Measurements from ENCODE around the gene FCGR1A. TPM values are rescaled to one million over a fixed set of nuclear protein-coding genes. Genes with fewer than 3 reads are reported as not detected.
"Not testable (repeated sequence)": the region's sequence is repeated elsewhere in the genome, so short reads cannot be mapped to it uniquely, and the experiment has no call there.

The FCGR1A gene
- polyA plus RNA-seq: 1 to 10 TPM in 2 of 4 donors, under 1 TPM in 1, not detected in 1; 0.59 to 4.5 (median 1.9) TPM
- long read RNA-seq, donor 1: 0 reads
- long read RNA-seq, donor 2: 0 reads
- long read RNA-seq, donor 3: 0 reads
- long read RNA-seq, donor 4: 0 reads
- long read RNA-seq, donor 5: 0 reads
- long read RNA-seq, donor 6: 0 reads
- long read RNA-seq, donor 7: 0 reads
- long read RNA-seq, donor 8: 0 reads
- long read RNA-seq, donor 9: 0 reads
- long read RNA-seq, donor 10, partial matches to known transcripts: 0 of 1 reads
- long read RNA-seq, donor 10, other reads (novel, unspliced or antisense): 0 of 1 reads

DNA sequence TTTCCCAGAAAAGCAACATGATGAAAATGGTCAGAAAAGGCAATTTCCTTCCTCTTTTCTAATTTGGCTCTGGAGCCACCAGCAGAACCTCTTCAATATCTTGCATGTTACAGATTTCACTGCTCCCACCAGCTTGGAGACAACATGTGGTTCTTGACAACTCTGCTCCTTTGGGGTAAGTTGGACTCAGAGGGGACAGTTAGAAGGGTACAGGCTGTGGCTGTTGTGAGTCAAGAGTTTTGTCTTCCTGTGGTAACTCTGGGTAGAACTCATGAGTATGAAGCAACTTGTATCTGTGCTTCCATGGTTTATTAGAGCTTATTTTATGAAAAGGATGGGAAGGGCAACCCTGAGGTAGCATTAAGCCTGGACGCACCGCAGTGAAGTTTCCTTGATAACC, at the start of gene FCGR1A:
Gene FCGR1A, plus strand, starts transcription at position 95 of the 400 bp plus-strand sequence. Its CDS starts 50 bp downstream, at position 145.
- 60% methylated on average over 2 of the region's 2 CpGs; no CpG with 5 or more reads in 2 of the 3 donors for WGBS, 3 donors

DNA sequence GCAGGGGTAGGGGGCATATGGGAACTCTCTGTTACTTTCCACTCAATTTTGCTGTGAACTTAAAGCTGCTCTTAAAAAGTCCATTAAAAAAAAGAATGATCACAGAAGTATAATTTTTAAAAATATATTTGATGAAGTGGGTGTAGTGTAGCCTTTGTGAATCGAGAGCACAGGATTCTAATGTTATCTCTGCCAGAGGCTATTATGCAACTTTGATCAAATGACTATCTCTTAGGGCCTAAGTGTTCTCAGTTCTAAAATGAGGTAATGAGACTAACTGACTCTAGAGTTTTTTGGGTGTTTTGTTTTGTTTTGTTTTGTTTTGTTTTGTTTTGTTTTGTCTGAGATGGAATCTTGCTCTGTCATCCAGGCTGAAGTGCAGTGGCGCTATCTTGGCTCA, 49.7 kb upstream of the FCGR1A start:
- not testable (repeated sequence) for H3K27me3 ChIP-seq (ENCODE audit: control insufficient read depth in 3 of 3, insufficient read depth in 3 of 3, low read length in 3 of 3); DNase-seq; H3K4me1 ChIP-seq (ENCODE audit: control insufficient read depth in 3 of 3, insufficient read depth in 2 of 3, low read depth in 1 of 3, low read length in 2 of 3); H3K36me3 ChIP-seq (ENCODE audit: control insufficient read depth in 3 of 3, insufficient read depth in 2 of 3, low read depth in 1 of 3, low read length in 3 of 3); H3K9me3 ChIP-seq (ENCODE audit: control insufficient read depth in 2 of 2, insufficient read depth in 1 of 2, low read depth in 1 of 2, low read length in 1 of 2); FAIRE-seq; H3K4me3 ChIP-seq (ENCODE audit: low read depth in 1 of 3, low read length in 3 of 3); H3K27ac ChIP-seq (ENCODE audit: low read depth in 1 of 3, low read length in 2 of 3)
- WGBS, 3 donors: 88 to 100% (median 100%) methylated on average over 1 of the region's 2 CpGs

More for the DNA sequence above, at the start of gene FCGR1A:
- DNase-seq; FAIRE-seq; H3K4me3 ChIP-seq (ENCODE audit: low read depth in 1 of 3, low read length in 3 of 3); H3K27me3 ChIP-seq (ENCODE audit: control insufficient read depth in 3 of 3, insufficient read depth in 3 of 3, low read length in 3 of 3); H3K27ac ChIP-seq (ENCODE audit: low read depth in 1 of 3, low read length in 2 of 3); H3K4me1 ChIP-seq (ENCODE audit: control insufficient read depth in 3 of 3, insufficient read depth in 2 of 3, low read depth in 1 of 3, low read length in 2 of 3); H3K36me3 ChIP-seq (ENCODE audit: control insufficient read depth in 3 of 3, insufficient read depth in 2 of 3, low read depth in 1 of 3, low read length in 3 of 3); H3K9me3 ChIP-seq (ENCODE audit: control insufficient read depth in 2 of 2, insufficient read depth in 1 of 2, low read depth in 1 of 2, low read length in 1 of 2): not testable (repeated sequence)

GRCh38 chr1:149734692-149735091, 47.8 kb upstream of the FCGR1A start:
- FAIRE-seq: not testable (repeated sequence)

GRCh38 chr1:149740148-149740581, 42.3 kb upstream of the FCGR1A start:
- H3K9me3 ChIP-seq (ENCODE audit: control insufficient read depth in 2 of 2, insufficient read depth in 1 of 2, low read depth in 1 of 2, low read length in 1 of 2); H3K4me1 ChIP-seq (ENCODE audit: control insufficient read depth in 3 of 3, insufficient read depth in 2 of 3, low read depth in 1 of 3, low read length in 2 of 3); FAIRE-seq; H3K27me3 ChIP-seq (ENCODE audit: control insufficient read depth in 3 of 3, insufficient read depth in 3 of 3, low read length in 3 of 3); H3K27ac ChIP-seq (ENCODE audit: low read depth in 1 of 3, low read length in 2 of 3); H3K4me3 ChIP-seq (ENCODE audit: low read depth in 1 of 3, low read length in 3 of 3); H3K36me3 ChIP-seq (ENCODE audit: control insufficient read depth in 3 of 3, insufficient read depth in 2 of 3, low read depth in 1 of 3, low read length in 3 of 3): not testable (repeated sequence)
- WGBS, 3 donors: 8 to 14% (median 10%) methylated on average over 26 of the region's 26 CpGs
- peak; percentile 17 to 29 for DNase-seq

More at GRCh38 chr1:149734692-149735091, 47.8 kb upstream of the FCGR1A start:
- not testable (repeated sequence) for H3K36me3 ChIP-seq (ENCODE audit: control insufficient read depth in 3 of 3, insufficient read depth in 2 of 3, low read depth in 1 of 3, low read length in 3 of 3); DNase-seq; H3K4me3 ChIP-seq (ENCODE audit: low read depth in 1 of 3, low read length in 3 of 3); H3K4me1 ChIP-seq (ENCODE audit: control insufficient read depth in 3 of 3, insufficient read depth in 2 of 3, low read depth in 1 of 3, low read length in 2 of 3); H3K27me3 ChIP-seq (ENCODE audit: control insufficient read depth in 3 of 3, insufficient read depth in 3 of 3, low read length in 3 of 3); H3K27ac ChIP-seq (ENCODE audit: low read depth in 1 of 3, low read length in 2 of 3); H3K9me3 ChIP-seq (ENCODE audit: control insufficient read depth in 2 of 2, insufficient read depth in 1 of 2, low read depth in 1 of 2, low read length in 1 of 2)
- 80 to 92% (median 88%) methylated on average over 1 of the region's 1 CpG for WGBS, 3 donors

DNA sequence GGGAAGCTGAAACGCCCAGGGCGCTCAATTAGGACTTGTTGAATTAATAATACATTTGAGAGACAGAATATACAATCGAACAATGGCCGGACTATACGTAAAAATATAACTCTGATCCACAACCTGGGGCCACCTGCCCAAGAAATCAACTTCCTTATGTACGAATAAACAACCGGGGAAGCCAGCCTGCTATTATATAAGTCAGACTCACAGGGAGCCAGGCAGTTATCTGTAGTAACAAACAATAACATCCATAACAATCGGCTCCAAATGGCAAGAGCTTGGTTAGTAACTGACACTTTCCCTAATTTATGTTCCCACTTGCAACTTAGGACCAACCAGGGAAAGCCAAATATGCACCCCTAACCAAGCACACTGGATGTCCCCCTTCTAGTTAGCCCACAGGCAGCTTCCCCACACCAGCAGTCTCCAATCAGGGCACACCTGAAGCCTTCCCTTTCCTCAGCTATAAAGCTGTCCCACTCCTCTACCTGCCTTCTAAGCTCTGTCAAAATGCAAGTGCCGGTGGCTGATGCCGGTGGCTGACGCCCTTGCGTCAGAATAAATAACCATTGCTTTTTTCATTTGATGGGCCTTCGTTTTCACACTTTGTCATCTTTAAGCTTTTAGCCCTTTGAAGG, 41.8 kb upstream of the FCGR1A start:
- not testable (repeated sequence) for H3K9me3 ChIP-seq (ENCODE audit: control insufficient read depth in 2 of 2, insufficient read depth in 1 of 2, low read depth in 1 of 2, low read length in 1 of 2); DNase-seq; H3K4me1 ChIP-seq (ENCODE audit: control insufficient read depth in 3 of 3, insufficient read depth in 2 of 3, low read depth in 1 of 3, low read length in 2 of 3); H3K36me3 ChIP-seq (ENCODE audit: control insufficient read depth in 3 of 3, insufficient read depth in 2 of 3, low read depth in 1 of 3, low read length in 3 of 3); H3K4me3 ChIP-seq (ENCODE audit: low read depth in 1 of 3, low read length in 3 of 3); H3K27ac ChIP-seq (ENCODE audit: low read depth in 1 of 3, low read length in 2 of 3); FAIRE-seq; H3K27me3 ChIP-seq (ENCODE audit: control insufficient read depth in 3 of 3, insufficient read depth in 3 of 3, low read length in 3 of 3)
- WGBS, 3 donors: 16 to 25% (median 24%) methylated on average over 5 to 7 of the region's 13 CpGs

DNA sequence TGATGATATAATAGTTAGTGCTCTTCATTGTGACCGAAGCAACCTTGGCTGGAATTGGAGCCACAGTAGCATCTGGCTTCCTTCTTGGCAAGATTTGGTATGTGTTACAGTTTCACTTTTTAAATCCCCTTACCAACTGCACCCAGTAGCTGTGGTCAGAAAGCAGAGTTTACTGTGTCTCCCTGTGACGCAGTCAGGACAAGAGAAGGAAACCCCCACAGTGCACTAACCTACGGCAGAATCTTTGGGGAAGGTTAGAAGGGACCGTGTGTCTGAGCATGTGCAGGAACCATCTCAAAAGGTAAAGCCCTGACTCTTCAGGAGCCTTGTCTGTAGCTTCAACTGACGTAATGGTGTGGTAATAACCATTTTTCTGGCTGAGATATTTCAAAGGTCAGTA, 40.6 kb upstream of the FCGR1A start:
- H3K27me3 ChIP-seq (ENCODE audit: control insufficient read depth in 3 of 3, insufficient read depth in 3 of 3, low read length in 3 of 3); H3K36me3 ChIP-seq (ENCODE audit: control insufficient read depth in 3 of 3, insufficient read depth in 2 of 3, low read depth in 1 of 3, low read length in 3 of 3); H3K4me1 ChIP-seq (ENCODE audit: control insufficient read depth in 3 of 3, insufficient read depth in 2 of 3, low read depth in 1 of 3, low read length in 2 of 3); H3K9me3 ChIP-seq (ENCODE audit: control insufficient read depth in 2 of 2, insufficient read depth in 1 of 2, low read depth in 1 of 2, low read length in 1 of 2); DNase-seq; H3K4me3 ChIP-seq (ENCODE audit: low read depth in 1 of 3, low read length in 3 of 3); FAIRE-seq; H3K27ac ChIP-seq (ENCODE audit: low read depth in 1 of 3, low read length in 2 of 3): not testable (repeated sequence)
- 77 to 86% (median 80%) methylated on average over 1 to 2 of the region's 5 CpGs for WGBS, 3 donors

DNA sequence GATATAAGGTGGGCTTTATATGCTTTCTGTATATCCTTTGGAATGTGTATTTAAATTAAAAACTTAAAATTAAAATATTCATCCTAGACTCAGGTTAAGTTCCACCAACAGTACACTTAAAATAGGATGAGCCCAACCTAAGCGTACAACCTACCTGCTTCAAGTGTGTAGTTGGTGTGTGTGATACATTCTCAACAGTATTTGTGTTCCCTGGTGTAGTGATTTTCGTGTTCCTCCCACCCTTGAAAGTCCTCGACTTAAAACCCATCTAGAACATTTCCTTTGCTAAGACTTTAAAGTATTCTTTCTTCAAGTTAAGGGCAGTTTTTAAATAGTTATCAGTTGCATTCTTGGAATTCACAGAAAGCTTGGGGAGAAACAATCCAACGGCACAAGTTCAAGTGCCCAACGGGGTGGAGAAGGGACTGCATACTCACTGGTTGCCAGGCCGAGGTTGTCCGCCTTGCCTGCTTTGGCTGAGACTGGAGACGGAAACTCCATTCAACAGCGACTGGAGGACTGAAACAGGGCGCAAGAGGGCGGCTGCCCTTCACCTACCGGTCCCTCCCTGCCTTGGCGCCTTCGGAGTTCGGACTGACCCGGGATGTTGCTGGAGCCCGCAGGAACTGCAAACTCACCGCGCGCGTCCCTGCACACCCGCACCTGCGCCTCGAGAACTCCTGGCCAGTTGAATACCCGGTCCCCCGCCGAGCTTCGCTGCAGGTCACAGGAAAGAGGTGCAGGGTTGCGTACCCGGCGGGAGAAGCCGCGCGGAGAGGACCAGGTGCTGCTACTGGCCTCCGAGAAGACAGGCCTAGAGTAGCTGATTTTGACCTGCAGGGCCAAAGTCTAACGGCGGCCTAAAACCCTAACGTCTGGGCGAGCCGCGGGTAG, 35.8 kb upstream of the FCGR1A start:
- 16 to 30% (median 16%) methylated on average over 30 to 35 of the region's 41 CpGs for WGBS, 3 donors
- not testable (repeated sequence) for H3K4me1 ChIP-seq (ENCODE audit: control insufficient read depth in 3 of 3, insufficient read depth in 2 of 3, low read depth in 1 of 3, low read length in 2 of 3); FAIRE-seq; H3K27me3 ChIP-seq (ENCODE audit: control insufficient read depth in 3 of 3, insufficient read depth in 3 of 3, low read length in 3 of 3); H3K36me3 ChIP-seq (ENCODE audit: control insufficient read depth in 3 of 3, insufficient read depth in 2 of 3, low read depth in 1 of 3, low read length in 3 of 3); H3K4me3 ChIP-seq (ENCODE audit: low read depth in 1 of 3, low read length in 3 of 3); H3K9me3 ChIP-seq (ENCODE audit: control insufficient read depth in 2 of 2, insufficient read depth in 1 of 2, low read depth in 1 of 2, low read length in 1 of 2); H3K27ac ChIP-seq (ENCODE audit: low read depth in 1 of 3, low read length in 2 of 3)
- peak; percentile 6 to 20 for DNase-seq

DNA sequence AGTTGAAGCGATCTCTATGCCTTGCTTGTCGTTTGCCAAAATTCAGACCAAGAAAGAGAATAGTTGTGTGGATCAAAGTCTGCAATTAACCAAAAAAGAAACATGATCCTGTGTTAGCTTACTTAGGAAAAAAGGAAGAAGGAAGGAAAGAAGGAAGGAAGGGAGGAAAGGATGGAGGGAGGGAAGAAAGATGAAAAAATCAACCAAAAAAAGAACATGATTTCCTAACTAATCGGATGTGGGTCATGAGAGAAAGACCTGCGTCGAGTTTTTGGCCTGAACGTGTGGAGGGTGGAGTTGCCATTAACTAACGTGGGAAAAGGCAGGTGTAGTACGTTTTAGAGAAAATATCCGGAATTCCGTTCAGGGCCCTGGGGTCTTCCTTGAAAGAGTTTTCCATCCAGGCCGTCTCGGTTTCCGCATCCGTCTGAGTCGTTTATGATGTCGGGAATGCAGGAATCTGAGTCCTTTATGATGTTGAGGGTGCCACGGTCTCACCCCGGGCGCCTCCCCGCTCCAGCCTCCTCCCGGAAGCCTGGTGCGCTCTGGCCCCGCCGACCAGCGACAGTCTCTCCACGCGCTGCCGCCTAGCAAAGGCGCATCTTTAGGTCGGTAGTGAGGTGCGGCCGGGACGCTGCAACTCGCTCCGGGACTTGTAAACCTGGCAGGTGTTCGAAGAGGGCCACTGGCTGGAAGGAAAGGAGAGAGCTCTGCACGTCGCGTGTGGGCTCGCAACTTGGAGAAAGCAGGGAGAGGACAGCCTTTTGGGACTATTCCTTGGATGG, 34.9 kb upstream of the FCGR1A start:
- 3 to 6% (median 4%) methylated on average over 19 to 24 of the region's 40 CpGs for WGBS, 3 donors
- FAIRE-seq; H3K27me3 ChIP-seq (ENCODE audit: control insufficient read depth in 3 of 3, insufficient read depth in 3 of 3, low read length in 3 of 3); H3K4me1 ChIP-seq (ENCODE audit: control insufficient read depth in 3 of 3, insufficient read depth in 2 of 3, low read depth in 1 of 3, low read length in 2 of 3); H3K36me3 ChIP-seq (ENCODE audit: control insufficient read depth in 3 of 3, insufficient read depth in 2 of 3, low read depth in 1 of 3, low read length in 3 of 3); H3K9me3 ChIP-seq (ENCODE audit: control insufficient read depth in 2 of 2, insufficient read depth in 1 of 2, low read depth in 1 of 2, low read length in 1 of 2); H3K27ac ChIP-seq (ENCODE audit: low read depth in 1 of 3, low read length in 2 of 3); H3K4me3 ChIP-seq (ENCODE audit: low read depth in 1 of 3, low read length in 3 of 3): not testable (repeated sequence)
- peak in 1 of 2 donors; percentile 1 for DNase-seq

Measured in small intestine (tissue), 16 donors.